ENCODE data around the gene ZSCAN2.
A peak's percentile ranks its signal among the peaks of the same experiment; 100 is the strongest.
"Not testable (repeated sequence)": the region's sequence is repeated elsewhere in the genome, so short reads cannot be mapped to it uniquely, and the experiment has no call there.

The ZSCAN2 gene

GRCh38 chr15:84600687-84601554 lies at the start of gene ZSCAN2:
TSS of gene ZSCAN2 (plus strand) at chr15:84601009. CDS start at chr15:84603928, 2,919 bp downstream.
- peak; percentile 98 for DNase-seq

- DNase-seq, result not testable (repeated sequence)
These were observed 49.2 kb upstream of the ZSCAN2 start for GRCh38 chr15:84551624-84552023.

- DNase-seq, result no peak
These were observed 47.9 kb upstream of the ZSCAN2 start for GRCh38 chr15:84552896-84553295.

- DNase-seq, result not testable (repeated sequence)
These were observed 44.1 kb upstream of the ZSCAN2 start for GRCh38 chr15:84556690-84557089.

- DNase-seq, result peak; percentile 60
These were observed 32.8 kb upstream of the ZSCAN2 start for GRCh38 chr15:84568021-84568420.

- DNase-seq, result peak; percentile 51
These were observed 30.6 kb upstream of the ZSCAN2 start for GRCh38 chr15:84570164-84570735.

- peak; percentile 21 for DNase-seq
These were observed 28.6 kb upstream of the ZSCAN2 start for GRCh38 chr15:84572231-84572630.

- no peak for DNase-seq
These were observed 25.3 kb upstream of the ZSCAN2 start for GRCh38 chr15:84575493-84575892.

- not testable (repeated sequence) for DNase-seq
These were observed 22.9 kb upstream of the ZSCAN2 start for GRCh38 chr15:84577891-84578290.

GRCh38 chr15:84579261-84579721 lies 21.5 kb upstream of the ZSCAN2 start:
- peak; percentile 79 for DNase-seq

- not testable (repeated sequence) for DNase-seq
These were observed 19.0 kb upstream of the ZSCAN2 start for GRCh38 chr15:84581676-84582428.

- DNase-seq, result no peak
These were observed 18.1 kb upstream of the ZSCAN2 start for GRCh38 chr15:84582583-84583157.

GRCh38 chr15:84583921-84584320 lies 16.9 kb upstream of the ZSCAN2 start:
- DNase-seq, result not testable (repeated sequence)

- DNase-seq, result no peak
These were observed 14.1 kb upstream of the ZSCAN2 start for GRCh38 chr15:84586696-84587095.

GRCh38 chr15:84588053-84588874 lies 12.5 kb upstream of the ZSCAN2 start:
- peak; percentile 95 for DNase-seq

- no peak for DNase-seq
These were observed 10.4 kb upstream of the ZSCAN2 start for GRCh38 chr15:84590406-84590805.

- DNase-seq, result no peak
These were observed 9.0 kb upstream of the ZSCAN2 start for GRCh38 chr15:84591815-84592214.

- DNase-seq, result no peak
These were observed 6.1 kb upstream of the ZSCAN2 start for GRCh38 chr15:84594617-84595290.

- no peak for DNase-seq
These were observed 5.1 kb upstream of the ZSCAN2 start for GRCh38 chr15:84595660-84596059.

- DNase-seq, result no peak
These were observed 3.5 kb upstream of the ZSCAN2 start for GRCh38 chr15:84597296-84597695.

GRCh38 chr15:84598250-84598649 lies 2.6 kb upstream of the ZSCAN2 start:
- peak; percentile 19 for DNase-seq

- DNase-seq, result peak; percentile 79
These were observed 1.8 kb upstream of the ZSCAN2 start for GRCh38 chr15:84598993-84599392.

Data from NCI-H82 (cell line).